Measurements from ENCODE around the gene TPM4.

Gene TPM4

DNA sequence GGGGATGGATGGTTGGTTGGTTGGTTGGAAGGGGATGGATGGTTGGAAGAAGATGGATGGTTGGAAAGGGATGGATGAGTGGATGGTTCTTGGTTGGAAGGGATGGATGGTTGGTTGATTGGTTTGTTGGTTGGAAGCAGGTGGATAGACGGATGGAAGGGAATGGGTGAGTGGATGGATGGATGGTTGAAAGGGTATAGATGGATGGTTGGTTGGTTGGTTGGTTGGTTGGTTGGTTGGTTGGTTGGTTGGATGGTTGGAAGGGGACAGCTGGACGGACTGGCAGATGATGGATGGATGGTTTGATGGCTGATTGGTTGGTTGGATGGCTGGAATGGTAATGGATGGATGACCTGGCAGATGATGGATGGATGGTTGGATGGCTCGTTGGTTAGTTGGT, 55.4 kb downstream of the TPM4 start:
- no peak for DNase-seq

- no peak for DNase-seq
Observed at GRCh38 chr19:16133818-16134217, 57.5 kb downstream of the TPM4 start.

DNA sequence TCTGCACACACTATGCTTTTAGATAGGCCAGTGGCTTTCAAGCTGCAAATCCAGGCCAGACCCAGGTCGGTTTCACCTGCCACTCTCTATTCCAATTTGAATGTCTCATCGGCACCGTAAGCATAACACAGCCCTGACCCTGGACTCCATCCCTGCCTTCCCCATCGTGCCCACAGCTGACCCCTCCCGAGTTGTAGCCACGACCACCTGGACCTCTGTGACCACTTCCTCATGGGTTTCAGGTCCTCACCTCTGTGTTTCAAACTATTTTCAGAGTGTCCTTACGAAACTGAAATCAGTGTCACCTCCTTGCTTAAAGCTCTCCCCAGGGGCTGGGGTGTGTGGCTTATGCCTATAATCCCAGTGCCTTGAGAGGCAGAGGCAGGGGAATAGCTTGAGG, 58.2 kb downstream of the TPM4 start:
- DNase-seq = no peak

- DNase-seq = no peak
Observed at GRCh38 chr19:16135430-16136127, 59.3 kb downstream of the TPM4 start.

GRCh38 chr19:16136185-16136999, 60.1 kb downstream of the TPM4 start:
- no peak for DNase-seq

GRCh38 chr19:16139752-16140151, 63.5 kb downstream of the TPM4 start:
- no peak for DNase-seq

DNA sequence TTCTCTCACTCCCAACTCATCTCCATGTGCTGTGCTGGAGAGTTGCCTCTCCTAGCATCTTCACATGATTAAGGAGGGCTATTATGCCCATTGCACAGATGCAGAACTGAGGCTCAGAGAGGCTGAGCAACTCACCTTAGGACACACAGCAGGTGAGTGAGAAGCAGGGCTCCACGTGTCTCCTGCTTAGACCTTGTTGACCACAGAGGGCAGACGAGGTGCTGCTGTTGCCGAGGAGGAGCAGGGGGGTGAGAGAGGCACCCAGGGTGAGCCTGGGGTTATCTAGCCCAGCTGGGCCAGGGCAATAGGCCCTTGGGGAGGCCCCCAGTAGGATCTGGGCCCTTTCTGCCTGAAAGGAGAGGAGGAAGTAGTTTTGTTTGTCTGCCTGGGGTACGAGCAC, 64.7 kb downstream of the TPM4 start:
- DNase-seq = no peak

DNA sequence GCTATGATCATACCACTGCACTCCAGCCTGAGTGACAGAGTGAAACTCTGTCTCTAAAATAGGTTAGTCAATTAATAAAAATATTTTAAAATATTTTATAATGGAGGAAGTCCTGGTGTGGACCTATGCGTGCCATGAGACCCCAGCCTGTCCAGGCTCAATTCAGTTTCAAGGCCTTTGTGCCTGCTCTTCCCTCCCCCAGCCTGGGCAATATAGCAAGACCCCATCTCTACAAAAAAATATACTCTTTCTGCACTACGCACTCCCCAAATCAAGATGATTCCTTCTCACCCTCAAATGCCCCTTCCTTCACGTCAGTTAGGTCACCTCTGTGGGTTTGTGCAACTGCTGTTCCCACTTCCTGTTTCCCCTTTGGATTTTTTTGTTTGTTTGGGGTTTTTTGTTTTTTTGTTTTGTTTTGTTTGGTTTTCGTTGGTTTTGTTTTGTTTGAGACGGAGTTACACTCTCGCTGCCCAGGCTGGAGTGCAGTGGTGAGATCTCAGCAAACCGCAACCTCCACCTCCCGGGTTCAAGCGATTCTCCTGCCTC, 65.8 kb downstream of the TPM4 start:
- DNase-seq = peak; percentile 59 to 66

DNA sequence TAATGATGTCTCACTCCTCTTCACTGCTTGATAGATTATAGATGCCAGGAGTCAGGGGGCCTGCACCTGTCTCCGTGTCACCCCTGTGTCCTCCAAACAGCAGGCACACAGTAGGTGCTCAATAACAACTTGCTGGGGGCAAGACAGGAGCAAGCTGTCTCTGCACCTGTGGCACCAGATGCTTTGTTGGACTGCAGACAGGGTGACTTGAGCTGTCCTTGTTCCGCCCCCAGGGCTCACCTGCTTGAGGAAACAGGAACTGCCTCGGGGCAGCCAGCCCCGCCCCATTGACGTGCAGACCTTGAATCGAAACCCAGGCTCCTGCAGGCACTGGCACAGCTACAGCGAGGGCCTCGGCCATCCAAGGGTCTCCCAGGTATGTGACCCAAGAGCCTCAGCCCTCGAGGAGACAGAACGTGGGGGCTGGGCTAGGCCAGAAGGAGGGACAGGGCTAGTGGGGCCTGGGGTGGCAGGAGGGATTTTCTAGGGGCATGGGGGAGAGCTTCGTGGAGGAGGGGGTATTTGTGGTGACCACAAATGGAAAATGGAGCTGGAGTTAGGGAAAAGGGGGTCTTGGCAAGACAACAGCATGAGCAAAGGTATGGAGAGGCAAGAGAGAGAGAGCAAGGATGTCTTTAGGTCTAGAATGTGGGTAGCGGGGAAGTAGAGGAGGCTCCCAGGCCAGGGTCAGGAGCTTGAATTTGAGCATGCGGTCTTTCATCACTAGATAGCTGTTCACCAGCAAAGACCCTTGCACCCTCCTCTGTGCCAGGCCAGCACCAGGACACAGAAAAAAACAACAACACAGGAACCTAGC, 67.3 kb downstream of the TPM4 start, which contains the start of gene HSH2D:
HSH2D (plus strand) TSS at position 287 of the 817 bp plus-strand sequence. CDS start 5,066 bp downstream, outside the sequence.
- DNase-seq = peak in 1 of 2 donors; percentile 14

DNA sequence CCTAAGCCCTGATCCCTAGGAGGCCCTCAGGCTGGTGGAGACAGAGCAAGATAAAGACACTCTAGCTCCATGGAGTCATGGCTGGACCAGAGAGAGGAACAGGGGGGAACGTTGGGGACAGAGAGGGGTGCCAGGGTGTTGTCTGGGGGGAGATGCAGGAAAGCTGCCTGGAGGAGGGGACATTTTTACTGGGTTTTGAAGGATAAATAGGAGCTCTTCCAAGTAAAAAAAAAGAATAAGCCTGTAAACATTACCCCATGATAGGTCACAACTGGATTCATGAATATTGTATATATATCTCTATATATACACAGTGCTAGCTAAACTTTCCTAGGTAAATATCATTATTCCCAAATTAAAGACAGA, 67.9 kb downstream of the TPM4 start:
- no peak for DNase-seq

DNA sequence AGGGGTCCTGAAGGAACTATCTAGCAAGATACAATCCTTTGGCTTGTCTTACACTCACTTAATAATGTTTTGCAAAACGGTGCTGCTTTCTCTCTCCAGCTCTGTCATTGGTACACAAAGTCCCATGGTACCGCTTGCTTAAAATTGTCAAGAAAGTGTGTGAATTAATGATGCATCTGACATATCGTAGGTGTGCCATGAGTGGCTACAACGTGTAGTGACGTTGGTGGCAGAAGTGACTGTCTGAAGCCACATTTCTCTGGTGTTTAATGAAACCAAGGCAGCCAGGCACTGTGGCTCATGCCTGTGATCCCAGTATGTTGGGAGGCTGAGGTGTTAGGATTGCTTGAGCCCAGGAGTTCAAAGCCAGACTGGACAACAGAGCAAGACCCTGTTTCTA, 69.8 kb downstream of the TPM4 start:
- no peak for DNase-seq

DNA sequence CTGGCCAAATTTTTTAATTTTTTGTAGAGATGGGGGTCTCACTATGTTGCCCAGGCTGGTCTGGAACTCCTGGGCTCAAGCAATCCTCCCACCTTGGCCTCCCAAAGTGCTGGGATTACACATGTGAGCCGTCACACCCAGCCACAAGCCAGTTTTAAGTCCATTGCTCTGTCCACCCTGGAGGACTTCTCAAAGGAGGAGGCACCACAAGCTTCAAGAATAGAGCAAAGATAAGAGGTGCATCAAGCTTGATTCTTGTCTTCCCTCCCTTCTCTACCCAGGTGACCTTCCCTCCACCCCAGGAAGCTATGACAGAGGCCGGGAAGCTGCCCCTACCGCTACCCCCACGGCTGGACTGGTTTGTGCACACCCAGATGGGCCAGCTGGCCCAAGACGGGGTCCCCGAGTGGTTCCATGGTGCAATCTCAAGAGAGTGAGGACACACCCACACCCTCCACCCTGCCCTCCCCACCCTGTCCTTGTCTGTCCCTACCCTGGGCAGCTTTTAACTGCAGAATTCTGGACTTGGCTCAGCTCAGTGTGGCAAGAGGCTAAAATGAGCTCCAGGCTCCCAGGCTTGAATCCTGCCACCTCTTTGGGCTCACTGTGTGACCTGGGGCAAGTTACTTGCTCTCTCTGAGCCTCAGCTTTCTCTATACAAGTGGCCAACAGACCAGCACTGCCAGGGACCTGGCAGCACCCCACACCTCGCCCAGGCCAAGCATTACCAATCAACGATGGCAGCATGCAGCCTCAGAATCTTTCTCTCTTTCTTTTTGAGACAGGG, 72.3 kb downstream of the TPM4 start:
- no peak for DNase-seq

All from inflammatory macrophage (primary cell).